HG03565 (cell line): ENCODE measurements around the gene OXSR1.
"Not testable (repeated sequence)": the region's sequence is repeated elsewhere in the genome, so short reads cannot be mapped to it uniquely, and the experiment has no call there.

Source experiments
- ATAC-seq: cut with Tn5 transposase; IDR thresholded peaks from one replicate; pipeline ENCODE4 v1.9.1; 2021; ENCODE audit warnings: mild to moderate bottlenecking, moderate library complexity; ENCODE audit not compliant: unreplicated experiment

OXSR1 gene

DNA sequence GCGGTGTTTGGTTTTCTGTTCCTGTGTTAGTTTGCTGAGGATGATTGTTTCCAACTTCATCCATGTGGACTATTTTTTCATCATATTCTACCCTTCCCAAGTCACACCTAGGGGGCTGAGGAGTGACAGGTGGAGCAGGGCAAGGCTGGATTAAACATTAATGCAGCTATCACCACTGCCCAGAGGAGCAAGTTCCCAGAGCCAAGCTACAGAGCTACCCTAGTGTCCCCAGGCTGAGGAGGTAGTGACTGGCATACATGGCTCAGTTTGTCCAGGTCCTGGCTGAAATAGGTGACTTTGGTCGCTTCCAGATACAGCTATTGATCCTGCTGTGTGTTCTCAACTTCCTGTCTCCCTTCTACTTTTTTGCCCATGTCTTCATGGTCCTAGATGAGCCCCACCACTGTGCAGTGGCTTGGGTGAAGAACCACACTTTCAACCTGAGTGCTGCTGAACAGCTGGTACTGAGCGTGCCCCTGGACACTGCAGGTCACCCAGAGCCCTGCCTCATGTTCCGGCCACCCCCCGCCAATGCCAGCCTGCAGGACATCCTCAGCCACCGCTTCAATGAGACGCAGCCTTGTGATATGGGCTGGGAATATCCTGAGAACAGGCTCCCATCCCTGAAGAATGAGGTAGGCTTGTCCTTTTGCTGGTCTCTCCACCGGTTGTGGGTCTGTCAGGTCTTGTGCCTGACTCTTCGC is 100.4 kb downstream of the OXSR1 start, which contains the start of gene SLC22A13:
Gene SLC22A13 (plus strand): TSS at position 209 of the 704 bp plus-strand sequence. CDS start 49 bp downstream, at position 258.
- no peak for ATAC-seq

DNA sequence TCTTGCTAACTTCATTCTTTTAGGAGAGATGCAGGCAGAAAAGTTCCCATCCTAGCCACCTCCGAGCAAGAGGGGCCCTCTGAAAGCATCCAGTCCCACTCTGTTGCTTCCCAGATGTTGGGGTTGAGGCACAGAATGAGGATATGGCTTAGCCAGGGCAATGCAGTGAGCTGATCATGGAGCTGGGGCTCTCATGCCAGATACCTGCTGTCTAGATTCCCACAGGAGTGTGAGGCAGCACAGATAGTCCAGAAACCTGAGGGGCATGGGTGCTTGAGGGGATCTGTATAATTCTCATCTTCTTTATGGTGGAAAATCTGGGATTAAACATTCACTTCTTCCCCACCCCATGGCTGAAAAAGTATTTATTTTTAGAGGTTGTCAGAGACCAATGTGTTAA is 101.5 kb downstream of the OXSR1 start:
- ATAC-seq: no peak

- no peak for ATAC-seq
These were observed 102.3 kb downstream of the OXSR1 start for GRCh38 chr3:38267662-38268061.

- no peak for ATAC-seq
These were observed 102.8 kb downstream of the OXSR1 start for GRCh38 chr3:38268087-38268486.

GRCh38 chr3:38268522-38268921 is 103.2 kb downstream of the OXSR1 start:
- no peak for ATAC-seq

DNA sequence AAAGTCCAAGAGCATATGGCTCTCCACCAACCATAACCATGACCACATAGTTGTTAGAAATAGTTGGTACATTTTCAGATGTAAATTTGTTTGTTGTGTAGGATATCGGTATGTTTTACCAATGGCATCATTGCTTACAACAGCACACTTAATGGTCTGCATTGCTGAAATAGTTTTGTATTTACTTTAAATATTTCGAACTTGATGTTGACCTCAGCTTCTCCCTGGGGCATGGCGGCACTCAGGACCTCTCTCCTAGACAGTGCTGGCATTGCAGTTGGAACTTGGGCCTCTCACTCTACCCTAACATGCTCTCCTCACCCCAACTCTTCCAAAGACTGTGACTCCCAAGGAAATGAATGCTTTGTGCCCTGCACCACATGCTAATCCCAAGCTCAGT is 105.3 kb downstream of the OXSR1 start:
- no peak for ATAC-seq

DNA sequence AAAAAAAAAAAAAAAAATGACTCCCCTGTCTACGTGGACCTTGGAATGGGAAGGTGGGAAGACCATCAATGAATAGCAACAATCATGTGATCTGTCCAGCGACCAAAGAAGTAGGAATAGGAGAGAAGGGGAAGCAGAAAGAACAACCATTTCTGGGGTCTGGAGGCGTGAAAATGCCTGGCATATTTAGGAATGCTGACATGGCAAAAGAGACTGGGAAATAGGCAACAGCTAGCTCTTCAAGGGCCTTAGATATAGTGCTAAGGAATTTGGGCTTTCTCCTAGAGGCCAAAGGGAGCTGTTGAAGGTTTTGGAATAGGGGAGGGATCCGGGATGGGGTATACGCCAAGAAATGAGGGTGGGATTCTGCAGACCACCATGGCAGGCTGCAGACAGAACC is 106.2 kb downstream of the OXSR1 start:
- no peak for ATAC-seq

DNA sequence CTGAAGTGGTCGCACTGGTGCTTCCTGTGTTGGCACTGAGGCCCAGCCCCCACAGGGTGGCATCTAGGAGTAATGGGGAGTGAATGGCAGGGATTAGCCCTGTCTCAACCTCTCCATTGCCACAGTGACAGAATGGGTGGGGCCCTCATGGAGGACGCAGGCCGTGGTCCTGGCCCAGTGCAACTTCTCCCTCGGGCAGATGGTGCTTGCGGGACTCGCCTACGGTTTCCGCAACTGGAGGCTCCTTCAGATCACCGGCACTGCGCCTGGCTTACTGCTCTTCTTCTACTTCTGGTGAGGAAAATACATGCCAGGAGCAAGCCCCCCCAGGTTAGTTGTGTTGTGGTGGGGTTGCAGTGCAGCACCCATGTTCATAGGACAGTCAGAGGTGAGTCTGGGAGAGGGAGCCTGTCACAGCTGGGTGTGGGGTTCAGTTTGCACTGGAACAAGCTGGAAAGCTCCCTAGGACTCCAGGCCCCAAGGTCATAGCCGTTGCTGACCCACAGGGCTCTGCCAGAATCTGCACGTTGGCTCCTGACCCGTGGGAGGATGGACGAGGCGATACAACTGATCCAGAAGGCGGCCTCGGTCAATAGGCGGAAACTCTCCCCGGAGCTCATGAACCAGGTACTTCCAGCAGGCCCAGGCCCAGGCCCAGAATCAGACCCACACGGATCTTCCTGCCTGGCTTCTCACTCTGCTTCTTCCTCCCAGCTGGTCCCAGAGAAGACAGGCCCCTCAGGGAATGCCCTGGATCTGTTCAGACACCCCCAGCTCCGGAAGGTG is 109.7 kb downstream of the OXSR1 start:
- no peak for ATAC-seq

DNA sequence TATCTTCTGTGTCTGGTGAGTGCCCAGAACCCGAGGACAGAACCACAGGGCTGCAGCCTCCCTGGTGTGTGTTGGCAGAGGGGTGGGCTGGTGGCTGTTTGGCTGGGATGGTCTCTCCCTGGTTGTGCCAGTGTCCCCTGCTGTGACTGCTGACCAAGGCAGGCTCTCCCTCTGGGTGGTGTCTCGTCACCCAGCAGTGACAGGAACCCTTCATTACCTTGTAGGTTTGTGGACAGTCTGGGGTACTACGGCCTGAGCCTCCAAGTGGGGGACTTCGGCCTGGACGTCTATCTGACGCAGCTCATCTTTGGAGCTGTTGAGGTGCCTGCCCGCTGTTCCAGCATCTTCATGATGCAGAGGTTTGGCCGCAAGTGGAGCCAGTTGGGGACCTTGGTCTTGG is 110.3 kb downstream of the OXSR1 start:
- no peak for ATAC-seq

DNA sequence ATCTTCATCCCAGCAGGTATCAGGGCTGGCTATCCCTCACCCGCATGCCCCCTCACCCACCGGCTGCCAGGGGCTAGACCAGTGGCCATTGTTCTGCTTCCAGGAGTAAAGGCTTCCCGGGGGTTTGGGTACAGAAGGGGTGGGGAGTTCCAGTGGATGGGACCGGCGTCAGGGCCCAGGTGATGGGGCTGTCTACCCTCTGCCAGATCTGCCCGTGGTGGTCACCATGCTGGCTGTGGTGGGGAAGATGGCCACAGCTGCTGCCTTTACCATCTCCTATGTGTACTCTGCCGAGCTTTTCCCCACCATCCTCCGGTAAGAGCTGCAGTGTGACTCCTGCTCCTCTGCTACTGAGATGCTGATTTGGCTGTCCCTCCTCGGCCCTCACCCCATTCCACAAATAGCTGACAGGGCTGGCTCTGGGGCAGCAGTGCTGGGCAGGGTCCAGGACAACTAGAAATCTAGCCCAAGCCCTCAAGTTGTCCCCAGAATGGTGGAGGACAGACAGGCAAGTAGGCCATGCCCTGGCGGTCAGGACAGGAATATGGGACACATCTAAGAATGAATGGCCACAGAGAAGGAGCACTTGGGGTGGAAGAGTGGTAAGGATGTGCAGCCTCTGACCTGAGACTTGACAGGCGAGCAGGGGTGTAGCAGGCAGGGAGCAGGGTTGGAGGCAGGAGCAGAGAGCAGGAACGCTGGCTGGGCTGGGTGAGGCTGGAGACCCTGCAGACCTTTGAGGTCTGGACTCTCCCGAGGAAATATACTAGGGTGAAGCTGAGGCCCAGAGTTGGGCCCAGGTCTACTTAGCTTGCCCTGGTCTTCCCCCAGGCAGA is 111.0 kb downstream of the OXSR1 start:
- ATAC-seq: no peak

DNA sequence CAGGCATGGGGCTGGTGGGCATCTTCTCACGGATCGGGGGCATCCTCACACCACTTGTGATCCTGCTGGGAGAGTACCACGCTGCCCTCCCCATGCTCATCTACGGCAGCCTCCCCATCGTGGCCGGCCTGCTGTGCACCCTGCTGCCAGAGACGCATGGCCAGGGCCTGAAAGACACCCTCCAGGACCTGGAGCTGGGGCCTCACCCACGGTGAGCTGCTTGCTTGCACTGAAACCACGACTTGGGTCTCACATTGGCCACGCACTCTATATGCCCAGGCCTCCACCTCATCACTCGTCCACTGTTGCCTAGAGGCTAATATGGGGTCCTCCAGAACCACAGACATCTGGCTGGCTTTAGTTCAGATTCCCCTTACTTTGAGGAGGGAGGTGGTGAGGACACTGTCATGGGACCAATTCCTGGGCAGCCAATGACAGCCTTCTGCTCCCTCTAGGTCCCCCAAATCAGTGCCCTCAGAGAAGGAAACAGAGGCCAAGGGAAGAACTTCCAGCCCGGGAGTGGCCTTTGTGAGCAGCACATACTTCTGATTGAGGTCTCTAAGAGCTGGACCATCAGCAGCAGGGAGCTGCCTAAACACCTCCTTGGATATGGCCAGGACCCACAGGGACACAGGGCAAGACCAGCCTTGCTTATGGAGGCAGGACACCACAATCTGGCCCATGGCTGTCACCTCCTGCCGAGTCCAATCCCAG is 111.7 kb downstream of the OXSR1 start:
- no peak for ATAC-seq

DNA sequence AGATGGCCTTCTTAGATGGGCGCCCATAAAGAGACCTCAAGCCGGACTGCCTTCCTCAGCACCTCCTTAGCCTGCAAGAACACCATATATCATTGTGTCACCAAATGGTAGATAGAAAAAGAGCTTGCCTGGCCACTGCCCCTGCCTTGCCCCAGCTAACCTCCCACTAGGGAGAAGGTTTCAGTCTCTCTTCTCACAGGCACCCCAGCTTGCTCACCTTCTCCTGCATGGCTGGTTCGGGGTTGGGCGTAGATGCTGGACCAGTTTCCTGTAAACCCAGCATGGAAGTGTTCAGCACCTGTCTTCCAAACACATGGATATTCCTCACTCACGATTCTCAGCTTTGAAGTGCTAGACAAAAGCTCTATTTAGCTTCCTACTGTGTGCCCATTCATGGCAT is 113.5 kb downstream of the OXSR1 start:
- ATAC-seq: no peak

GRCh38 chr3:38281895-38282686 is 116.8 kb downstream of the OXSR1 start, which contains the start of gene SLC22A14:
SLC22A14 (plus strand) TSS chr3:38282294; CDS start chr3:38306027, 23,733 bp downstream.
- ATAC-seq: no peak

DNA sequence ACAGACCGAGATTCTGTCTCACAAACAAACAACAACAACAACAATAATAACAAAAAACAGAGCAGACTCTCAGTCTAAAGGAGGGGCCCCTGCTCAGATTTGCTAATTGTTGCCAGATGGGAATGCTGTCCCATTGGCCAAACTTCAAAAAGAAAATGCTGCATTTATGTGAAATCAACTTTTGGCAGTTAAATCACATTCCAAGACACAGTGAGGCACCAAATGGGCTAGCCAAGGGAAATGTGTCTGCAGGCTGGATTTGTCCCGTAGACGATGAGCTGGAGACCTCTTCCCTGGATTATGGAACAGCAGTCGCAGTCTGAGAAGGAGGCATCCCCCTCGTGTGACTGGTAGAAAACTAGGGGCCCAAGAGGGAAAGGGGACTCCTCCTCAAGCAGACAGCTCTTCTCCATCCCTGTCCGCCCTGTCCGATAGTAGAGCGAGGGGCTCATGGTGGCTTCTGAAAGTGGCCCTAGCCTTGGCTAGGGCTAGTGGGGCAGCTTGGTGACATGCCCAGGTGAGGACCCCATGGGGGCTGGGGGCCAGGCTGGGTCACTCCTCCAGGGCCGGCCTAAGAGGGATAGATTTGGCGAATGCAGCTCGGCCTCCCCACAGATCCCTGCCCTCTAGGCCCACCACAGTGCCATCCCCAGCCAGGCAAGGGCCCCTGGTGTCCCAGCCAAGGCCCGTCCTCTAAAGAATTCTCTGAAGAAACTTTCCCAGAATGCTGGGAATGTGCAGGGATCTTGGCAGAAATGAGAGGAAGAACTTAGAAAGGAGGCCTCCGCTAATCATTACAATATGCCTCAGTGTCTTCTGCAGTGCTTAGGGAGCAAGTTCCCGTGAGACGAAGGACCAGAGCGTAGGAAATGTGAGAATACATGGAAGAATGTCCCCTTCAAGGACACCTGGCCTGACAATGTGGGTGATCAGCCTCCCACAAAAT is 118.7 kb downstream of the OXSR1 start:
- ATAC-seq: no peak

DNA sequence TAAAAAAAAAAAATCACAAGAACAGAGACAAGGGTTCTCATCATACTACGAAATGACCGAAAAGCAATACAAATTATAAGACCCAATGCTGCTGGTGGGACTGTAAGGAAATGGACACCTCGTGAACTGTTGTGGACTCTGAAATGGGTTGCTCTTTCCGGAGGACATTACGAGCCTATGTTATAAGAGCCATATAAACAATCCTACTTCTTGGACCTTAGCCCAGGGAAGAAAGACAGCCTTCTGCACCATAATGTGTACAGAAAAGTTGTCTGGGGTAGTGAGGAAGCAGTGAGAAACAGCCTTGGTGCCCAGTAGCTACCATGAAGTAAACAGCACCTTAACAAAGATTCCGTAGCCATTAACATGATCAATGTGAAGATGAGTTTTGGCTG is 119.4 kb downstream of the OXSR1 start:
- no peak for ATAC-seq

DNA sequence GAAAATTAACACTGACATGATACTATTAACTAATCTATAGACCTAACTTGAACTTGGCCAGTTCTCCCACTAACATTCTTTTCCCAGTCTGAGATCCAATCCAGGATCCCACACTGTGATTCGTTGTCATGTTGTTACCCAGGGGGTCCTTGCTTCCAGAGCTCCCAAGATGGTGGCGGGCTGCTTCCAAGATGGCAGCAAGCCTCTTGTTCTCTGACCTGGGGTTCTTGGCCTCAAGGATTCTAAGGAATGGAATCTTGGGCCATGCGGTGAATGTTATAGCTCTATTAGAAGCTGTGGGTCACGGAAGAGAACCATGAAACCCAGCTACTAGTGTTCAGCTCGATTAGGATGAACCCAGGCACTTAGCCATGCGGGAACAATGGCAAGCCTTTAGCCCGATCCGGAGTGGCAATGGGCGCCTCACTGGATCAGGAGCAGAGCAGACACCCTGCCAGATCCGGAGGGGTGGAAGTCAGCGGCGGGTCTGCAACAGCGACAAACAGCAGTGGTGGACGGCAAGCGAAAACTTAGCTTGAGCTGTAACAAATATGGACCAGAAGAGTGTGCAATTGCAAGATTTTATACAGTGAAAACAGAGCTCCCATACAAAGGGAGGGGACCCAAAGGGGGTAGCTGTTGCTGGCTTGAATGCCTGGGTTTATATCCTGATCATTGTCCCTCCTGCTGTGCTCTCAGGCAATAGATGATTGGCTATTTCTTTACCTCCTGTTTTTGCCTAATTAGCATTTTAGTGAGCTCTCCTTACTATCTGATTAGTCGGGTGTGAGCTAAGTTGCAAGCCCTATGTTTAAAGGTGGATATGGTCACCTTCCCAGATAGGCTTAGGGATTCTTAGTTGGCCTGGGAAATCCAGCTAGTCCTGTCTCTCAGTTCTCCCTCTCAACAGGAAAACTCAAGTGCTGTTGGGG is 124.2 kb downstream of the OXSR1 start:
- ATAC-seq: not testable (repeated sequence)

GRCh38 chr3:38297053-38297452 is 131.7 kb downstream of the OXSR1 start:
- ATAC-seq: not testable (repeated sequence)

- ATAC-seq: no peak
These were observed 132.2 kb downstream of the OXSR1 start for GRCh38 chr3:38297537-38297936.
